Natural killer cell (primary cell): ENCODE data around the gene DUSP22. TPM values are rescaled to one million over a fixed set of nuclear protein-coding genes. Genes with fewer than 3 reads are reported as not detected.

Source experiments
- ATAC-seq, 3 donors: fragments of 150-1000 bp in 2 of 3; fragments of 200-7000 bp in 1 of 3; cut with Tn5 transposase; 1 replicate in 1 of 3; 2 replicates in 2 of 3; pipeline ENCODE4 v1.10.0; 2021; ENCODE audit warnings: mild to moderate bottlenecking in 2 of 3, moderate library complexity in 2 of 3
- DNase-seq, 2 donors: peaks; one replicate each; pipeline versions ENCODE4 v3.0.0 to v3.0.0-alpha.2; 2013 to 2021; ENCODE audit warnings: mixed read lengths in 1 of 2
- H3K27ac ChIP-seq: one replicate; pipeline ENCODE4 v1.5.1; 2013; ENCODE audit warnings: mild to moderate bottlenecking, low read length
- H3K27me3 ChIP-seq: one replicate; pipeline ENCODE4 v1.6.1; 2013; ENCODE audit warnings: low read length; ENCODE audit not compliant: control insufficient read depth, insufficient read depth
- H3K36me3 ChIP-seq: one replicate; pipeline ENCODE4 v1.6.1; 2013; ENCODE audit warnings: low read length; ENCODE audit not compliant: control insufficient read depth, insufficient read depth
- H3K4me1 ChIP-seq: one replicate; pipeline ENCODE4 v1.6.1; 2013; ENCODE audit warnings: low read length; ENCODE audit not compliant: control insufficient read depth, insufficient read depth
- H3K4me3 ChIP-seq: one replicate; pipeline ENCODE4 v1.5.1; 2013; ENCODE audit warnings: low read length
- H3K9me3 ChIP-seq: one replicate; pipeline ENCODE4 v1.6.1; 2013; ENCODE audit warnings: low read length; ENCODE audit not compliant: control insufficient read depth, insufficient read depth
- H3K27ac Mint-ChIP-seq, 2 donors: one replicate each; pipeline ENCODE4 v1.8.0; 2022; ENCODE audit warnings: mild to moderate bottlenecking in 2 of 2, mixed read lengths in 2 of 2, moderate library complexity in 1 of 2
- H3K27me3 Mint-ChIP-seq, 2 donors: one replicate each; pipeline ENCODE4 v1.8.0; 2022; ENCODE audit warnings: low read depth in 2 of 2, mixed read lengths in 2 of 2
- H3K36me3 Mint-ChIP-seq: one replicate; pipeline ENCODE4 v1.8.0; 2022; ENCODE audit warnings: mixed read lengths
- H3K4me1 Mint-ChIP-seq, 2 donors: one replicate each; pipeline ENCODE4 v1.8.0; 2022; ENCODE audit warnings: mixed read lengths in 2 of 2
- H3K4me3 Mint-ChIP-seq: one replicate; pipeline ENCODE4 v1.8.0; 2022; ENCODE audit warnings: mild to moderate bottlenecking, moderate library complexity, mixed read lengths
- H3K9me3 Mint-ChIP-seq, 2 donors: one replicate each; pipeline ENCODE4 v1.8.0; 2022; ENCODE audit warnings: mixed read lengths in 2 of 2
- CTCF ChIP-seq: fragments of 200-600 bp; IDR thresholded peaks from one replicate; pipeline ENCODE4 v1.8.0; 2022; ENCODE audit warnings: antibody characterized with exemption
- WGBS: methylation state at CpG from one replicate; pipeline ENCODE4 v1.1.7; 2013; ENCODE audit warnings: missing lambda C conversion rate; ENCODE audit not compliant: insufficient coverage; 5-methylcytosine and 5-hydroxymethylcytosine counted together
- intact Hi-C: fragments of 100-400 bp; cut with micrococcal nuclease; formaldehyde crosslinking; loops from one replicate; pipeline ENCODE4 v1.14.2; 2022
- total RNA-seq, 4 donors: library from RNA; stranded (reverse); fragments of 120-200 nt in 1 of 4; gene quantifications; one replicate each; pipeline versions ENCODE4 v1.2.3 to v1.2.4, GENCODE V29; 2013 to 2022

DUSP22 gene
- total RNA-seq, 3 donors from 2014 or later (not counting 1 experiment from before 2014, with no cell fraction given) = 50.4 to 61.5 (median 56.6) TPM

GRCh38 chr6:328924-329323 lies 36.6 kb downstream of the DUSP22 start:
- H3K9me3 Mint-ChIP-seq = no peaks in the 10 kb centered on the region
- WGBS = 77% methylated on average over 7 of the region's 7 CpGs
- no peak for TF ChIP-seq CTCF
- no peak overlapping the region for H3K27ac Mint-ChIP-seq
- no peaks in the 10 kb centered on the region for H3K36me3 Mint-ChIP-seq
- DNase-seq = no peak
- H3K4me3 ChIP-seq = no peak overlapping the region
- H3K27ac ChIP-seq = no peak overlapping the region
- H3K4me1 ChIP-seq = peaks cover 7% of the 10 kb centered on the region
- H3K27me3 ChIP-seq = no peaks in the 10 kb centered on the region
- H3K4me3 Mint-ChIP-seq = no peak overlapping the region
- ATAC-seq = no peak
- no peaks in the 10 kb centered on the region for H3K36me3 ChIP-seq
- H3K4me1 Mint-ChIP-seq = peaks cover 8 to 15% of the 10 kb centered on the region in 2 donors
- peaks cover 0 to 3% of the 10 kb centered on the region in 2 donors for H3K27me3 Mint-ChIP-seq
- no peaks in the 10 kb centered on the region for H3K9me3 ChIP-seq
- intact Hi-C loops = no loop called here

- peaks cover 8% of the 10 kb centered on the region for H3K4me1 ChIP-seq
- no peak overlapping the region for H3K27ac Mint-ChIP-seq
- 82% methylated on average over 15 of the region's 15 CpGs for WGBS
Observed at GRCh38 chr6:329888-330691, 37.8 kb downstream of the DUSP22 start.

GRCh38 chr6:330948-331347 lies 38.7 kb downstream of the DUSP22 start:
- no peak for TF ChIP-seq CTCF
- Mint-ChIP-seq H3K9me3 (no peaks in the 10 kb centered on the region), H3K36me3 (no peaks in the 10 kb centered on the region), H3K4me3 (no peak overlapping the region), H3K27ac (no peak overlapping the region), H3K27me3 (peaks cover 0 to 3% of the 10 kb centered on the region in 2 donors), H3K4me1 (peaks cover 12 to 19% of the 10 kb centered on the region in 2 donors)
- 87% methylated on average over 8 of the region's 8 CpGs for WGBS
- DNase-seq = no peak
- Histone ChIP-seq H3K27me3 (no peaks in the 10 kb centered on the region), H3K36me3 (no peaks in the 10 kb centered on the region), H3K27ac (no peak overlapping the region), H3K4me3 (no peak overlapping the region), H3K9me3 (no peaks in the 10 kb centered on the region), H3K4me1 (peaks cover 14% of the 10 kb centered on the region)
- ATAC-seq = no peak
- intact Hi-C loops = no loop called here

More at GRCh38 chr6:329888-330691, 37.8 kb downstream of the DUSP22 start:
- TF ChIP-seq CTCF = no peak
- no peak overlapping the region for H3K27ac ChIP-seq
- no peaks in the 10 kb centered on the region for H3K36me3 ChIP-seq
- peaks cover 0 to 3% of the 10 kb centered on the region in 2 donors for H3K27me3 Mint-ChIP-seq
- H3K4me3 Mint-ChIP-seq = no peak overlapping the region
- DNase-seq (no peak), ATAC-seq (no peak)
- H3K9me3 Mint-ChIP-seq = no peaks in the 10 kb centered on the region
- peaks cover 8 to 15% of the 10 kb centered on the region in 2 donors for H3K4me1 Mint-ChIP-seq
- H3K27me3 ChIP-seq = no peaks in the 10 kb centered on the region
- no peaks in the 10 kb centered on the region for H3K9me3 ChIP-seq
- no peaks in the 10 kb centered on the region for H3K36me3 Mint-ChIP-seq
- intact Hi-C loops = no loop called here
- H3K4me3 ChIP-seq = no peak overlapping the region
